GM19023 (cell line): ENCODE measurements around the gene ZNF140.

Experiments used
- ATAC-seq: cut with Tn5 transposase; IDR thresholded peaks from one replicate; pipeline ENCODE4 v1.9.1; 2021; ENCODE audit warnings: mild to moderate bottlenecking, moderate library complexity; ENCODE audit not compliant: unreplicated experiment

Gene ZNF140

GRCh38 chr12:133130038-133130807 lies 49.5 kb downstream of the ZNF140 start, which contains the start of the genes ZNF10 and ZNF891:
Gene ZNF10 (plus strand): TSS chr12:133130627. CDS start chr12:133144493, 13,866 bp downstream.
Gene ZNF891 (minus strand): TSS chr12:133130274. CDS start chr12:133121918, 8,356 bp downstream.
- peak; percentile 93 for ATAC-seq

GRCh38 chr12:133130808-133131128 lies 50.0 kb downstream of the ZNF140 start:
- ATAC-seq, result no peak

- ATAC-seq, result no peak
Measured at GRCh38 chr12:133135747-133136146, 55.0 kb downstream of the ZNF140 start.

GRCh38 chr12:133145981-133146380 lies 65.3 kb downstream of the ZNF140 start:
- ATAC-seq, result no peak

GRCh38 chr12:133156125-133156690 lies 75.5 kb downstream of the ZNF140 start:
- ATAC-seq, result no peak
